GM21825 (cell line): Measurements from ENCODE around the gene SLC35D3.
"Not testable (repeated sequence)": the region's sequence is repeated elsewhere in the genome, so short reads cannot be mapped to it uniquely, and the experiment has no call there.

Experiments
- ATAC-seq: cut with Tn5 transposase; IDR thresholded peaks from one replicate; pipeline ENCODE4 v1.9.1; 2021; ENCODE audit warnings: mild to moderate bottlenecking, moderate library complexity; ENCODE audit not compliant: unreplicated experiment

The SLC35D3 gene

DNA sequence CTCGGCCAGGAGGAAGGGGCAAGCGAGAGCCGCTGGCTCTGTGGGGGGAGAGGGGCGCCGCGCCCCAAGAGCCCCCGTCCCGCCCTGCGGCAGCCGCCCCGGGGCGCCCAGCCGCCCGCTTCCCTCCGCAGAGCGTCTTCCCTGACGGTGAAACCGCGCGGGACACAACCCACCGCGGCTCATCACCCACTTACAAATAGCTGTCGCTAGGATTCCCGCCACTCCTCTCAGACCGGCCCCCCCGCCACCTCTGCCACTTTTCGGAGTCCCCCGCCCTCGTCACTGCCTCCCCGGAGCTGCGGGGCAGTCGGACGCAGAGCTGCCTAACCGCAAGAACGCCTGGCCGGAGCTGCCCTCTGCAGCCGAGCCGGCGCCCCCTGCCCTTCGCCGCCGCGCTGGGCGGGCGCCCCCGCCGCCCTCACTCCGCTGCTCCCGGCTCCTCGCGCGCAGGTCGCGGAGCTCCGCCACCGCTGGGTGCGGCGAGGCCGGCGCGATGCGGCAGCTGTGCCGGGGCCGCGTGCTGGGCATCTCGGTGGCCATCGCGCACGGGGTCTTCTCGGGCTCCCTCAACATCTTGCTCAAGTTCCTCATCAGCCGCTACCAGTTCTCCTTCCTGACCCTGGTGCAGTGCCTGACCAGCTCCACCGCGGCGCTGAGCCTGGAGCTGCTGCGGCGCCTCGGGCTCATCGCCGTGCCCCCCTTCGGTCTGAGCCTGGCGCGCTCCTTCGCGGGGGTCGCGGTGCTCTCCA lies at the start of gene SLC35D3:
TSS of gene SLC35D3 (plus strand) at position 366 of the 749 bp plus-strand sequence. CDS start at position 494, 128 bp downstream.
- ATAC-seq, result no peak

- ATAC-seq, result no peak
Measured at GRCh38 chr6:136873748-136874147, 48.4 kb upstream of the SLC35D3 start.

DNA sequence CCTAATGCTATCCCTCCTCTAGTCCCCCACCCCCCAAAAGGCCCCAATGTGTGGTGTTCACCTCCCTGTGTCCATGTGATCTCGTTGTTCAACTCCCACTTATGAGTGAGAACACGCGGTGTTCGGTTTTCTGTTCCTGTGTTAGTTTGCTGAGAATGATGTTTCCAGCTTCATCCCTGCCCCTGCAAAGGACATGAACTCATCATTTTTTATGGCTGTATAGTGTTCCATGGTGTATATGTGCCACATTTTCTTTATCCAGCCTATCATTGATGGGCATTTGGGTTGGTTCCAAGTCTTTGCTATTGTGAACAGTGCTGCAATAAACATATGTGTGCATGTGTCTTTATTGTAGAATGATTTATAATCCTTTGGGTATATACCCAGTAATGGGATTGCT lies 45.6 kb upstream of the SLC35D3 start:
- not testable (repeated sequence) for ATAC-seq

DNA sequence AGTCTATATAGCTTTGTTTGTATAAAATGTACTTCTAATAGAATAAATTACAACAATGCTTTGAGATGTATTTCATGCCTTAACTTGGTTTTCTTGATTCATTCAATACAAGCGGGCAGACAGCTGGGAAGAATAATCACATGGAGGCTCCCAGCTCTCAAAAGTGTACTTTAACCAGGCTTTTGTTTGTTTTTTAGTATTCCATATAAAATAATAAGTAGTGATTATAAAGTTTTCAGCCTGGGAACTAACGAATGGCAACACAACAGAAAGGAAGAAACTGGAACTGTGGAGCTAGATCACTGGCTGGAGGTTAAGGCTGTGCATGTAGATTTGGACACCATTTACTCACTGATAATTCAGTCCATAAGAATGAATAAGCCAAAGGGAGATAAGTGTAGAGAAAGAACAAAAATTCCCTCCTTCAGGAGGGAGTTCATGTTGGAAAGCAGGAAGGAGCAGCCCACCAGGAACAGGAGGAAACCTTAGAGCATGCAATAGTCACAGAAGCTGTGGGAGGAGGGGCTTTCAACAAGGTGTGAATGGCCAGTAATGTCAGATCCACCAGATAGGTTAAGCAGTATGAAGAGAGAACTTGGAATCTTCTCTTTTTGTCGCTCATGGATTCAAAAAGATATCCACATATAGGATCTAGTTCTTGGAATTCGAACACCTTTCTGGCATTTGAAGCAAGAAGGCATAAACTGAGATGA lies 41.2 kb upstream of the SLC35D3 start:
- ATAC-seq, result no peak

GRCh38 chr6:136886091-136886490 lies 36.0 kb upstream of the SLC35D3 start:
- no peak for ATAC-seq

DNA sequence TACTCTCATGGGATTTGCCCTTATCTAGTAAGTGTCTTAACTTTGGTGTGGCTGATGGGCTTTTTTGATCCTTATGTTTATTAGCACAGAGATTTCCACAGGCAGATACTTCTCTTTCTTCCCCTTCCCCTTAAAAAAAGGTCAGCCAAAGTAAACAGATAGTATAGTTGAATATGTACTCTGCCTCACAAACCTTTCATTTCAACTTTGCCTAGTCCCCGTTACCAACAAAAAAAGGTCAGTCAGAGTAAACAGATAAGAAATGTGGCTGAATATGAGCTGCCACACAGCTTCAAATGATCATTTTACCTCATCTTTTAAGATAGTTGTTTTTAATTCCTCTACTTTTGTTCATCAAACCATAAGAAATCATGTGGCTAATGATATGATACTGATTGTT lies 34.1 kb upstream of the SLC35D3 start:
- no peak for ATAC-seq

- no peak for ATAC-seq
Measured at GRCh38 chr6:136889271-136890193, 32.6 kb upstream of the SLC35D3 start.

- no peak for ATAC-seq
Measured at GRCh38 chr6:136890194-136890839, 31.8 kb upstream of the SLC35D3 start.

DNA sequence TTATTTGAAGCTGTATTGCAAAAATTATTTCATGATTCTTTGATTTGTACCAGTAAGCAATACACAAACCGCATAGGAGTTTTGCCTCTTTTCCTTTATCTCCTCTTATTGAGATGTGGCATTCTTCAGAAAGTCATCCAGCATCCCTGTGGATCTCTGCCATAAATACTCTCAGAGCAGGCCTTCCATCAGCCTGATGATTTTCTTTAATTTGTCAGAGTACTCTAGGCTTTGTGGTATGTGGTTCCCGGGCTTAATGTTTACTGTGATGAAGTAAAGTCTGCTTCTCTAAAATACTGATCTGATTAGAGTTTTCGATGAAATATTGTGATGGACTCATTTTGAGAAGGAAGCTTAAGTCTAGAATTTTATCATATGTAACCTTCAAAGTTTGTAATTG lies 31.1 kb upstream of the SLC35D3 start:
- no peak for ATAC-seq

GRCh38 chr6:136893187-136893586 lies 28.9 kb upstream of the SLC35D3 start:
- ATAC-seq, result no peak

GRCh38 chr6:136895901-136896300 lies 26.2 kb upstream of the SLC35D3 start:
- ATAC-seq, result no peak

- no peak for ATAC-seq
Measured at GRCh38 chr6:136897071-136897470, 25.0 kb upstream of the SLC35D3 start.

DNA sequence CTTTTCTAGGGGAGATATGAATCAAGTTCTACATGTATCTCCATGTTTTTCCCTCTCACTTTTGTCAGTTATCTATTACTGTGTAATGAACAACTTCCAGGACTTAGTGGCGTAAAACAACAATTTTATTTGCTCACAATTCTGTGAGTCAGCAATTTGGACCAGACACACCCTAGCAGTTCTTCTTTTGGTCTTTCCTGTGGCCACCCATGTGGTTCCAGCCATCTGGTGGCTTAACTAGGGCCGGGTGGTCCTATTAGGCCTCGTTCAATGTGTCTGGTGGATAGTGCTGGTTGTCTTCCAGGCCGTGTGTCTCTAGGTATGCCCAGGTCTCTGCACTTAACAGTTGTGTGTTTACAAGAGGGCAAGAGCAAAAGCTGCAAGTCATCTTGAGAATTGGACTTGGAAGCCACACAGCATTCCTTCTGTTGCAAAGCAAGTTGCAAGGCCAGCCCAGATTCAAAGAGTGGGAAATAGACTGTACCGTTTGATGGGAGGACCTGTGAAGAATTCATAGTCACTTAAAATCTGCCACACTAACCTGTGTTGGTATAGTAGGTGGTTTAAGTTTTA lies 20.8 kb upstream of the SLC35D3 start:
- ATAC-seq, result no peak

DNA sequence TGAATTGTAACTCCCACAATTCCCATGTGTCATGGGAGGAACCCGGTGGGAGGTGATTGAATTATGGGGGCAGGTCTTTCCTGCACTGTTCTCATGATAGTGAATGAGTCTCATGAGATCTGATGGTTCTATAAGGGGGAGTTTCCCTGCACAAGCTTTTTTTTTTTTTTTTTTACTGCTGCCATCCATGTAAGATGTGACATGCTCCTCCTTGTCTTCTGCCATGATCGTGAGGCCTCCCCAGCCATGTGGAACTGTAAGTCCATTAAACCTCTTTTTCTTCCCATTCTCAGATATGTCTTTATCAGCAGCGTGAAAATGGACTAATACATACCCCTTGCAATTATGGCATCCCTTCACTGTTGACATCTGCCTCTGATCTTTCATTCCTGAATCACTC lies 17.6 kb upstream of the SLC35D3 start:
- not testable (repeated sequence) for ATAC-seq

DNA sequence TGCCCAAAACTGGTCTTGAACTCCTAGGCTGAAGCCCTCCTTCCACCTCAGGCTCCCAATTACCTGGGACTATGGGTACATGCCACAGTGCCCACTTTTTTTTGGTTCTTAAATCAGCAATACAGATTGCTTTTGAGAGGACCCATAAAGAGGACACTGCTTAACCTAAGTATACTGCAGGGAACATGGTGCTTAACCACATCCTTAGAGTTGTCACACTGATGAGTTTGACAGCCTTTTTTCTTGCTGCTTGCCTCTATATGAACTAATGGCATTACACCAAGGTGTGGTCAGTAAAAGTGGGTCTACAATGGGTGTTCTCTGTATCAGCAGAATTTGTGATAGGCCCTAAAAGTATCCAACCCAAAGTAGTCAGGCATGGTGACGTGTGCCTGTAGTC lies 7.2 kb upstream of the SLC35D3 start:
- no peak for ATAC-seq

- ATAC-seq, result no peak
Measured at GRCh38 chr6:136918706-136919105, 3.4 kb upstream of the SLC35D3 start.

- no peak for ATAC-seq
Measured at GRCh38 chr6:136920216-136920615, 1.9 kb upstream of the SLC35D3 start.

- ATAC-seq, result no peak
Measured at GRCh38 chr6:136920671-136921380, 1.3 kb upstream of the SLC35D3 start.

- ATAC-seq, result no peak
Measured at GRCh38 chr6:136921381-136921935, 643 bp upstream of the SLC35D3 start.

GRCh38 chr6:136922685-136923006 lies 545 bp downstream of the SLC35D3 start:
- ATAC-seq, result no peak
